ENCODE measurements around the gene GPT2. TPM values are rescaled to one million over a fixed set of nuclear protein-coding genes. Genes with fewer than 3 reads are reported as not detected.

Gene GPT2
- total RNA-seq, 1 experiment from 2014 or later: 81.8 TPM

GRCh38 chr16:46903255-46903905, 19.2 kb downstream of the GPT2 start:
- no peaks in the 10 kb centered on the region for H3K9me3 Mint-ChIP-seq
- H3K27ac Mint-ChIP-seq: no peak overlapping the region; the same call in 1 of the 2 replicates
- CTCF ChIA-PET: interaction anchor here (1.4 to 8.8 kb wide), 2 partner anchors 46 to 50 kb away, joined by 4 to 146 read pairs; no protein-coding TSS in a partner anchor
- no peaks in the 10 kb centered on the region for H3K4me1 Mint-ChIP-seq
- H3K4me3 Mint-ChIP-seq: no peak overlapping the region
- no peaks in the 10 kb centered on the region for H3K27me3 Mint-ChIP-seq (ENCODE audit: low read depth)
- TF ChIP-seq MXD4 (CRISPR knock-in tag; IDR thresholded peaks at IDR 0.05; ENCODE audit: borderline replicate concordance) (no peak), NFYB (CRISPR knock-in tag; conservative IDR thresholded peaks at IDR 0.05; ENCODE audit: low read depth) (no peak), CREB1 (CRISPR knock-in tag; IDR thresholded peaks at IDR 0.05) (no peak), FOXK1 (CRISPR knock-in tag; IDR thresholded peaks at IDR 0.05) (no peak), ZNF423 (CRISPR knock-in tag; IDR thresholded peaks at IDR 0.05) (no peak), PRRX2 (CRISPR knock-in tag; IDR thresholded peaks at IDR 0.05) (no peak), GTF2I (CRISPR knock-in tag; conservative IDR thresholded peaks at IDR 0.05) (no peak), ESRRA (CRISPR knock-in tag; IDR thresholded peaks at IDR 0.05; ENCODE audit: borderline replicate concordance) (no peak), ATF3 (CRISPR knock-in tag; conservative IDR thresholded peaks at IDR 0.05) (no peak)
- TF ChIP-seq, protein P1, sequence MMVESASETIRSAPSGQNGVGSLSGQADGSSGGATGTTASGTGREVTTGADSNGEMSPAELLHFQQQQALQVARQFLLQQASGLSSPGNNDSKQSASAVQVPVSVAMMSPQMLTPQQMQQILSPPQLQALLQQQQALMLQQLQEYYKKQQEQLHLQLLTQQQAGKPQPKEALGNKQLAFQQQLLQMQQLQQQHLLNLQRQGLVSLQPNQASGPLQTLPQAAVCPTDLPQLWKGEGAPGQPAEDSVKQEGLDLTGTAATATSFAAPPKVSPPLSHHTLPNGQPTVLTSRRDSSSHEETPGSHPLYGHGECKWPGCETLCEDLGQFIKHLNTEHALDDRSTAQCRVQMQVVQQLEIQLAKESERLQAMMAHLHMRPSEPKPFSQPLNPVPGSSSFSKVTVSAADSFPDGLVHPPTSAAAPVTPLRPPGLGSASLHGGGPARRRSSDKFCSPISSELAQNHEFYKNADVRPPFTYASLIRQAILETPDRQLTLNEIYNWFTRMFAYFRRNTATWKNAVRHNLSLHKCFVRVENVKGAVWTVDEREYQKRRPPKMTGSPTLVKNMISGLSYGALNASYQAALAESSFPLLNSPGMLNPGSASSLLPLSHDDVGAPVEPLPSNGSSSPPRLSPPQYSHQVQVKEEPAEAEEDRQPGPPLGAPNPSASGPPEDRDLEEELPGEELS (CRISPR knock-in tag; IDR thresholded peaks at IDR 0.05): no peak
- POLR2A ChIA-PET: no interaction called here
- peaks cover 49% of the 10 kb centered on the region for H3K36me3 Mint-ChIP-seq
- DNase-seq (ENCODE audit: low spot score): no peak
- ATAC-seq: no peak

GRCh38 chr16:46904471-46904870, 20.3 kb downstream of the GPT2 start:
- peaks cover 47% of the 10 kb centered on the region for H3K36me3 Mint-ChIP-seq
- peaks cover 6% of the 10 kb centered on the region; the same call in 1 of the 2 replicates for H3K4me1 Mint-ChIP-seq
- DNase-seq (ENCODE audit: low spot score) (no peak), ATAC-seq (no peak)
- H3K27ac Mint-ChIP-seq: no peak overlapping the region
- H3K27me3 Mint-ChIP-seq (ENCODE audit: low read depth): no peaks in the 10 kb centered on the region
- ChIA-PET POLR2A (interaction anchor here (0.6 kb wide), 1 partner anchor 17 kb away, joined by 3 read pairs; no protein-coding TSS in a partner anchor), CTCF (interaction anchor here (1.4 to 8.8 kb wide), 2 partner anchors 47 to 51 kb away, joined by 4 to 146 read pairs; no protein-coding TSS in a partner anchor)
- no peaks in the 10 kb centered on the region for H3K9me3 Mint-ChIP-seq
- no peak overlapping the region for H3K4me3 Mint-ChIP-seq
- no peak for TF ChIP-seq ZNF232 (CRISPR knock-in tag; IDR thresholded peaks at IDR 0.05)
- TF ChIP-seq MLX (CRISPR knock-in tag; IDR thresholded peaks at IDR 0.05): no peak
- no peak for TF ChIP-seq KAT7 (CRISPR knock-in tag; IDR thresholded peaks at IDR 0.05; ENCODE audit: borderline replicate concordance)
- no peak for TF ChIP-seq GABPB1 (CRISPR knock-in tag; IDR thresholded peaks at IDR 0.05)
- no peak for TF ChIP-seq HMGA2 (CRISPR knock-in tag; IDR thresholded peaks at IDR 0.05)
- TF ChIP-seq EMX1 (CRISPR knock-in tag; IDR thresholded peaks at IDR 0.05): no peak
- TF ChIP-seq, protein P2, sequence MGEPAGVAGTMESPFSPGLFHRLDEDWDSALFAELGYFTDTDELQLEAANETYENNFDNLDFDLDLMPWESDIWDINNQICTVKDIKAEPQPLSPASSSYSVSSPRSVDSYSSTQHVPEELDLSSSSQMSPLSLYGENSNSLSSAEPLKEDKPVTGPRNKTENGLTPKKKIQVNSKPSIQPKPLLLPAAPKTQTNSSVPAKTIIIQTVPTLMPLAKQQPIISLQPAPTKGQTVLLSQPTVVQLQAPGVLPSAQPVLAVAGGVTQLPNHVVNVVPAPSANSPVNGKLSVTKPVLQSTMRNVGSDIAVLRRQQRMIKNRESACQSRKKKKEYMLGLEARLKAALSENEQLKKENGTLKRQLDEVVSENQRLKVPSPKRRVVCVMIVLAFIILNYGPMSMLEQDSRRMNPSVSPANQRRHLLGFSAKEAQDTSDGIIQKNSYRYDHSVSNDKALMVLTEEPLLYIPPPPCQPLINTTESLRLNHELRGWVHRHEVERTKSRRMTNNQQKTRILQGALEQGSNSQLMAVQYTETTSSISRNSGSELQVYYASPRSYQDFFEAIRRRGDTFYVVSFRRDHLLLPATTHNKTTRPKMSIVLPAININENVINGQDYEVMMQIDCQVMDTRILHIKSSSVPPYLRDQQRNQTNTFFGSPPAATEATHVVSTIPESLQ (CRISPR knock-in tag; IDR thresholded peaks at IDR 0.05): no peak
- TF ChIP-seq ZNF532 (CRISPR knock-in tag; IDR thresholded peaks at IDR 0.05; ENCODE audit: borderline replicate concordance): no peak
- TF ChIP-seq, protein P3, sequence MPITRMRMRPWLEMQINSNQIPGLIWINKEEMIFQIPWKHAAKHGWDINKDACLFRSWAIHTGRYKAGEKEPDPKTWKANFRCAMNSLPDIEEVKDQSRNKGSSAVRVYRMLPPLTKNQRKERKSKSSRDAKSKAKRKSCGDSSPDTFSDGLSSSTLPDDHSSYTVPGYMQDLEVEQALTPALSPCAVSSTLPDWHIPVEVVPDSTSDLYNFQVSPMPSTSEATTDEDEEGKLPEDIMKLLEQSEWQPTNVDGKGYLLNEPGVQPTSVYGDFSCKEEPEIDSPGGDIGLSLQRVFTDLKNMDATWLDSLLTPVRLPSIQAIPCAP (CRISPR knock-in tag; IDR thresholded peaks at IDR 0.05): no peak
- TF ChIP-seq, protein P4, sequence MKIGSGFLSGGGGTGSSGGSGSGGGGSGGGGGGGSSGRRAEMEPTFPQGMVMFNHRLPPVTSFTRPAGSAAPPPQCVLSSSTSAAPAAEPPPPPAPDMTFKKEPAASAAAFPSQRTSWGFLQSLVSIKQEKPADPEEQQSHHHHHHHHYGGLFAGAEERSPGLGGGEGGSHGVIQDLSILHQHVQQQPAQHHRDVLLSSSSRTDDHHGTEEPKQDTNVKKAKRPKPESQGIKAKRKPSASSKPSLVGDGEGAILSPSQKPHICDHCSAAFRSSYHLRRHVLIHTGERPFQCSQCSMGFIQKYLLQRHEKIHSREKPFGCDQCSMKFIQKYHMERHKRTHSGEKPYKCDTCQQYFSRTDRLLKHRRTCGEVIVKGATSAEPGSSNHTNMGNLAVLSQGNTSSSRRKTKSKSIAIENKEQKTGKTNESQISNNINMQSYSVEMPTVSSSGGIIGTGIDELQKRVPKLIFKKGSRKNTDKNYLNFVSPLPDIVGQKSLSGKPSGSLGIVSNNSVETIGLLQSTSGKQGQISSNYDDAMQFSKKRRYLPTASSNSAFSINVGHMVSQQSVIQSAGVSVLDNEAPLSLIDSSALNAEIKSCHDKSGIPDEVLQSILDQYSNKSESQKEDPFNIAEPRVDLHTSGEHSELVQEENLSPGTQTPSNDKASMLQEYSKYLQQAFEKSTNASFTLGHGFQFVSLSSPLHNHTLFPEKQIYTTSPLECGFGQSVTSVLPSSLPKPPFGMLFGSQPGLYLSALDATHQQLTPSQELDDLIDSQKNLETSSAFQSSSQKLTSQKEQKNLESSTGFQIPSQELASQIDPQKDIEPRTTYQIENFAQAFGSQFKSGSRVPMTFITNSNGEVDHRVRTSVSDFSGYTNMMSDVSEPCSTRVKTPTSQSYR (CRISPR knock-in tag; IDR thresholded peaks at IDR 0.05): no peak
- no peak for TF ChIP-seq USF2 (CRISPR knock-in tag; IDR thresholded peaks at IDR 0.05)

All from WTC11 (cell line).